Posterior vena cava (tissue), 2 donors: ENCODE data around the gene MLN. TPM values are rescaled to one million over a fixed set of nuclear protein-coding genes. Genes with fewer than 3 reads are reported as not detected.

ENCODE experiments used
- DNase-seq: peaks from one replicate; pipeline ENCODE4 v3.0.0-alpha.2; 2020; ENCODE audit warnings: low spot score
- intact Hi-C, 2 donors: fragments of 100-400 bp; cut with DNase I; formaldehyde crosslinking; loops; one replicate each; pipeline versions ENCODE4 v1.14.1 to v1.14.2; 2022 to 2023
- total RNA-seq, 2 donors: library from RNA; stranded (reverse); fragmentation: NEBNext Ultra II Directional; extraction: Animal tissue kit (Norgen Biotek cat#: 25700); gene quantifications; one replicate each; pipeline ENCODE4 v1.2.1, GENCODE V29; 2021
- donor health status: DM: yes; HTN: yes; CAD: no.
- donor health status: DM: yes; HTN: yes; CAD: no.

MLN gene
- total RNA-seq, 2 donors from 2014 or later = not detected

GRCh38 chr6:33748841-33749240 is 55.0 kb downstream of the MLN start:
- no peak for DNase-seq
- intact Hi-C loops = no loop called here

- intact Hi-C loops = no loop called here
- no peak for DNase-seq
Observed at GRCh38 chr6:33747823-33748222, 56.0 kb downstream of the MLN start.

DNA sequence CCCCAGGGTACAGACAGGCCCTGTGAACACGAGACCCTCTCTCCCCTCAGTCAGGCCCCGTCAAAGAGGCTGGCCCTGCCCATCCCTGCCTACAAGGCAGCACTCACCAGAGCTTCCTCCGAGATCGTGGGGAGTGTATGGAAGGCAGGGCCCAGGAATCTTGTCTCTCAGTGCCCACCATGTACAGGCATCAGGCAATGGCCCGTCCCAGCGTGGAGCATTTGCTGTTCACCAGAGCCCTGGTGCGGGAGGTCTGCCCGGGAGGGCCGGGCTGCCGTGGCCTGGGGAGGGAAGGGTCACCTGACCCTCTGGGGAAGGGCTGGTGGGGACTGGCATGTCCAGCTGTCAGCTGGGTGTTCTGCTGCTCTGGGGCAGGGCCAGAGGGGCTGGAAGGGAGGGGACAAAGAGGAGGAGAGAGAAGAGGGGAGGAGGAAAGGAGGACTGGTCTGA is 57.1 kb downstream of the MLN start, which contains the start of gene IP6K3:
Gene IP6K3, minus strand, starts transcription at position 255 of the 450 bp plus-strand sequence. CDS start 11,429 bp downstream, outside the sequence.
- intact Hi-C loops = no loop called here
- no peak for DNase-seq

GRCh38 chr6:33746036-33746600 is 57.7 kb downstream of the MLN start:
- no peak for DNase-seq
- intact Hi-C loops = no loop called here

GRCh38 chr6:33745548-33745947 is 58.3 kb downstream of the MLN start:
- DNase-seq = no peak
- intact Hi-C loops = no loop called here

DNA sequence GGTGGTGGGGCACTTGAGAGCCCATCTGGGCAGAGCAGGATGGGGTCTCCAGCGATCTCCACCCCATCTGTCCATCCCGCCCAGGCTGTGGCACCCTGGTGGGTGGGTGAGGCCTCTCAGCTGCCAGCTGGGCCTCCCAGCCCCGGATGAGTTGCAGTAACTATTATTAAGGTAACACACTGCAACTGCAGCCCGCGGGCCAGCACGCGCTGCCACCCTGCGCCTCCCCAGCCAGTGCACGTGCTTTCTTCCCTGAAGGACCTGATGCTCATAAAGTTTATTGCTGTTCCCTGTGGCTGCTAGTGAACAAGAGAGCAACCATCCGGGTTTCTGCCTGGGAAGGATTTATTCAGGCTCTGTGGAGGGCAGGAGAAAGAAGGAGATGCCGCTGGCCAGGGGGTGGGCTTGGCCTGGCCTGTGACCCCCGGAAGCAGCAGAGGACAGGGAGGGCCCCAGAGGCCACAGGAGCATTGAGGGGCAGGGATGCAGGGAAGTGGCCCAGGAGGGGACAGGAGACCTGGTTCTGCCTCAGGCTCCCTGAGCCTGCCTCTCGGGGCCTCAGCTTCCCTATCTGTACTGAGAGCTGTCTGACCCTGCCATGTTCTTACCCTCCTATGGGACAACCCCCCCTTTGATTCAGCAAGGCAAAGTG is 58.8 kb downstream of the MLN start:
- intact Hi-C loops = no loop called here
- no peak for DNase-seq

Other genes starting within 250 kb of the MLN start
- gene BAK1, start 223.7 kb downstream of the MLN start, total RNA-seq = 10 to 100 TPM; 12.4 to 17.7 TPM
- gene ITPR3, start 182.7 kb downstream of the MLN start, total RNA-seq = 10 to 100 TPM; 15.6 to 17.1 TPM
- 10 to 100 TPM; 39.7 to 42.3 TPM for gene UQCC2, start 92.3 kb downstream of the MLN start, total RNA-seq
- gene IP6K3, start 57.1 kb downstream of the MLN start, total RNA-seq = under 1 TPM; 0.19 to 0.32 TPM
- gene LEMD2, start 14.9 kb downstream of the MLN start, total RNA-seq = 10 to 100 TPM; 38.0 to 41.4 TPM